Neural cell (in vitro differentiated cells): ENCODE measurements around the gene SLC16A1. TPM values are rescaled to one million over a fixed set of nuclear protein-coding genes. Genes with fewer than 3 reads are reported as not detected.
"Not testable (repeated sequence)": the region's sequence is repeated elsewhere in the genome, so short reads cannot be mapped to it uniquely, and the experiment has no call there.

Experiments used
- H2AFZ ChIP-seq: fragments of 200-600, 300-800 bp; sonication (generic), shearing (Covaris generic); 2 replicates; pipeline ENCODE4 v1.6.0; 2014; ENCODE audit warnings: low read depth, mild to moderate bottlenecking, antibody characterized with exemption, low read length, moderate library complexity
- H3F3A ChIP-seq: fragments of 200-600 bp; shearing (Covaris generic); 2 replicates; pipeline ENCODE4 v1.6.1; 2016; ENCODE audit warnings: mild to moderate bottlenecking, moderate library complexity, mixed read lengths, antibody characterized with exemption, low read length; ENCODE audit not compliant: insufficient read depth, poor library complexity, severe bottlenecking
- H3K27ac ChIP-seq: fragments of 200-600, 300-800 bp; sonication (generic), shearing (Covaris generic); 2 replicates; pipeline ENCODE4 v1.5.1; 2014; ENCODE audit warnings: mild to moderate bottlenecking, low read length, moderate library complexity
- H3K27me3 ChIP-seq: fragments of 300-800, 200-600 bp; sonication (generic), shearing (Covaris generic); 2 replicates; pipeline ENCODE4 v1.6.0; 2014; ENCODE audit warnings: mild to moderate bottlenecking, low read depth, low read length, moderate library complexity; ENCODE audit not compliant: insufficient read depth
- H3K36me3 ChIP-seq: fragments of 300-800, 200-600 bp; sonication (generic), shearing (Covaris generic); 2 replicates; pipeline ENCODE4 v1.5.1; 2014; ENCODE audit warnings: mild to moderate bottlenecking, antibody characterized with exemption, low read length, moderate library complexity; ENCODE audit not compliant: insufficient read depth
- H3K4me2 ChIP-seq: fragments of 300-800, 200-600 bp; sonication (generic), shearing (Covaris generic); 2 replicates; pipeline ENCODE4 v1.6.0; 2014; ENCODE audit warnings: mild to moderate bottlenecking, low read length
- H3K4me3 ChIP-seq: fragments of 300-800, 200-600 bp; sonication (generic), shearing (Covaris generic); 2 replicates; pipeline ENCODE4 v1.5.1; 2014; ENCODE audit warnings: mild to moderate bottlenecking, low read length, moderate library complexity
- H3K79me2 ChIP-seq: fragments of 200-600 bp; shearing (Covaris generic); replicated peaks from 2 replicates; pipeline ENCODE4 v1.6.0; 2014; ENCODE audit warnings: mild to moderate bottlenecking, low read length, moderate library complexity; ENCODE audit not compliant: insufficient read depth
- H3K9ac ChIP-seq: fragments of 300-800, 200-600 bp; sonication (generic), shearing (Covaris generic); 2 replicates; pipeline ENCODE4 v1.6.1; 2016; ENCODE audit warnings: mild to moderate bottlenecking, low read length, mixed read lengths
- H3K9me2 ChIP-seq: fragments of 200-600 bp; shearing (Covaris generic); 2 replicates; pipeline ENCODE4 v1.6.1; 2016; ENCODE audit warnings: mild to moderate bottlenecking, low read length, mixed read lengths; ENCODE audit not compliant: insufficient read depth
- H3K9me3 ChIP-seq: fragments of 200-600, 300-800 bp; sonication (generic), shearing (Covaris generic); 2 replicates; pipeline ENCODE4 v1.6.1; 2016; ENCODE audit warnings: mild to moderate bottlenecking, mixed run types, low read length, moderate library complexity, mixed read lengths
- H4K20me1 ChIP-seq: fragments of 200-600 bp; shearing (Covaris generic); 2 replicates; pipeline ENCODE4 v1.6.1; 2016; ENCODE audit warnings: mild to moderate bottlenecking, mixed run types; ENCODE audit not compliant: insufficient read depth
- EP300 ChIP-seq: fragments of 450-650 bp; conservative IDR thresholded peaks from 2 replicates; pipeline ENCODE4 v1.6.1; 2014; ENCODE audit warnings: antibody characterized with exemption, mild to moderate bottlenecking, moderate library complexity; ENCODE audit not compliant: poor library complexity, severe bottlenecking
- EZH2 ChIP-seq: fragments of 200-600, 300-800 bp; shearing (Covaris generic), sonication (generic); IDR thresholded peaks from 2 replicates; pipeline ENCODE4 v1.6.1; 2014; ENCODE audit warnings: antibody characterized with exemption, low read length, borderline replicate concordance, mild to moderate bottlenecking; ENCODE audit not compliant: insufficient read depth, poor library complexity, severe bottlenecking
- MXI1 ChIP-seq: fragments of 450-650 bp; conservative IDR thresholded peaks from 2 replicates; pipeline ENCODE4 v1.6.1; 2014; ENCODE audit warnings: antibody characterized with exemption, mild to moderate bottlenecking; ENCODE audit not compliant: poor library complexity, severe bottlenecking
- POLR2AphosphoS5 ChIP-seq: IDR thresholded peaks from 2 replicates; pipeline ENCODE4 v1.6.1; 2012
- RAD21 ChIP-seq: fragments of 450-650 bp; conservative IDR thresholded peaks from 2 replicates; pipeline ENCODE4 v1.6.1; 2014; ENCODE audit warnings: antibody characterized with exemption, mild to moderate bottlenecking, moderate library complexity
- SMC3 ChIP-seq: fragments of 450-650 bp; conservative IDR thresholded peaks from 2 replicates; pipeline ENCODE4 v1.6.1; 2014; ENCODE audit warnings: antibody characterized with exemption, mild to moderate bottlenecking, moderate library complexity; ENCODE audit not compliant: poor library complexity
- TAF1 ChIP-seq: IDR thresholded peaks from 2 replicates; pipeline ENCODE4 v1.6.1; 2012; ENCODE audit warnings: low read depth
- polyA plus RNA-seq: library from polyadenylated mRNA; depleted of rRNA; stranded (reverse); fragments of >200 nt; gene quantifications from 2 replicates; pipeline ENCODE4 v1.2.3, GENCODE V29; 2014
- TF ChIP-seq, protein P1 (sequence below): IDR thresholded peaks from 2 replicates; pipeline ENCODE4 v1.6.1; 2012; ENCODE audit warnings: borderline replicate concordance
- TF ChIP-seq, protein P2 (sequence below): fragments of 450-650 bp; IDR thresholded peaks from 2 replicates; pipeline ENCODE4 v1.5.1; 2014; ENCODE audit warnings: antibody characterized with exemption, mild to moderate bottlenecking, moderate library complexity; ENCODE audit not compliant: poor library complexity, severe bottlenecking

SLC16A1 gene
- polyA plus RNA-seq, 1 donor from 2014 or later: 18.6 TPM

DNA sequence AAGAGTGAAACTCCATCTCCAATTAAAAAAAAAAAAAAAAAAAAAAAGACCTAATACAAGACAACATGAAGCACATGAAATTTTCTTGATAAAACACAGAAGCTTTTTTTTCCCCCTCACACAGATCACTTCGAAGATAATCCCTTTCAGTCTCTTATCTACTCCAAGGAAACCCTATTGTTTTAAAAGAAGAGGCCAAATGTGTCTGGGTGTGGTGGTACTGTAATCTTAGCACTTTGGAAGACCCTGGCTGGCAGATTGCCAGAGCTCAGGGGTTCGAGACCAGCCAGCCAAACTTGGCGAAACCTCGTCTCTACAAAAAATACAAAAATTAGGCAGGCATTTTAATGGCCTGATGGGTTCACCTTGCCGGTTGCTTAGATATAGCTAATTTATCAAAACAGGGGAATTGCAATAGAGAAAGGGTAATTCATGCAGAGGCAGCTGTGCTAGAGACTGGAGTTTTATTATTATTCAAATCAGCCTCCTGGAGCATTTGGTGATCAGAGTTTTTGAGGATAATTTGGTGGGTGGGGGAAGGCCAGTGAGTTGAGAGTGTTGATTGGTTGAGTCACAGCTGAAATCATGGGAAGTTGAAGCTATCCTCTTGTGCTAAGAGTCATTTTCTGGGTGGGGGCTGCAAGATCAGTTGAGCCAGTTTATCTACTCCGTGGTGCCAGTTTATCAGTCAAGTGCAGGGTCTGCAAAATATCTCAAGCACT, 62.5 kb downstream of the SLC16A1 start:
- Histone ChIP-seq H3K9me3 (no peaks in the 10 kb centered on the region), H3K4me2 (no peak overlapping the region), H3F3A (no peaks in the 10 kb centered on the region), H3K27ac (no peak overlapping the region), H3K79me2 (no peaks in the 10 kb centered on the region), H2AFZ (no peak overlapping the region), H3K9me2 (no peaks in the 10 kb centered on the region), H3K27me3 (no peaks in the 10 kb centered on the region), H3K36me3 (no peaks in the 10 kb centered on the region), H4K20me1 (no peaks in the 10 kb centered on the region), H3K4me3 (no peak overlapping the region), H3K9ac (no peak overlapping the region)
- TF ChIP-seq RAD21 (no peak), EZH2 (no peak), POLR2AphosphoS5 (no peak), SMC3 (no peak), EP300 (no peak), MXI1 (no peak), TAF1 (no peak)
- TF ChIP-seq, protein P1, sequence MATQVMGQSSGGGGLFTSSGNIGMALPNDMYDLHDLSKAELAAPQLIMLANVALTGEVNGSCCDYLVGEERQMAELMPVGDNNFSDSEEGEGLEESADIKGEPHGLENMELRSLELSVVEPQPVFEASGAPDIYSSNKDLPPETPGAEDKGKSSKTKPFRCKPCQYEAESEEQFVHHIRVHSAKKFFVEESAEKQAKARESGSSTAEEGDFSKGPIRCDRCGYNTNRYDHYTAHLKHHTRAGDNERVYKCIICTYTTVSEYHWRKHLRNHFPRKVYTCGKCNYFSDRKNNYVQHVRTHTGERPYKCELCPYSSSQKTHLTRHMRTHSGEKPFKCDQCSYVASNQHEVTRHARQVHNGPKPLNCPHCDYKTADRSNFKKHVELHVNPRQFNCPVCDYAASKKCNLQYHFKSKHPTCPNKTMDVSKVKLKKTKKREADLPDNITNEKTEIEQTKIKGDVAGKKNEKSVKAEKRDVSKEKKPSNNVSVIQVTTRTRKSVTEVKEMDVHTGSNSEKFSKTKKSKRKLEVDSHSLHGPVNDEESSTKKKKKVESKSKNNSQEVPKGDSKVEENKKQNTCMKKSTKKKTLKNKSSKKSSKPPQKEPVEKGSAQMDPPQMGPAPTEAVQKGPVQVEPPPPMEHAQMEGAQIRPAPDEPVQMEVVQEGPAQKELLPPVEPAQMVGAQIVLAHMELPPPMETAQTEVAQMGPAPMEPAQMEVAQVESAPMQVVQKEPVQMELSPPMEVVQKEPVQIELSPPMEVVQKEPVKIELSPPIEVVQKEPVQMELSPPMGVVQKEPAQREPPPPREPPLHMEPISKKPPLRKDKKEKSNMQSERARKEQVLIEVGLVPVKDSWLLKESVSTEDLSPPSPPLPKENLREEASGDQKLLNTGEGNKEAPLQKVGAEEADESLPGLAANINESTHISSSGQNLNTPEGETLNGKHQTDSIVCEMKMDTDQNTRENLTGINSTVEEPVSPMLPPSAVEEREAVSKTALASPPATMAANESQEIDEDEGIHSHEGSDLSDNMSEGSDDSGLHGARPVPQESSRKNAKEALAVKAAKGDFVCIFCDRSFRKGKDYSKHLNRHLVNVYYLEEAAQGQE: no peak
- TF ChIP-seq, protein P2, sequence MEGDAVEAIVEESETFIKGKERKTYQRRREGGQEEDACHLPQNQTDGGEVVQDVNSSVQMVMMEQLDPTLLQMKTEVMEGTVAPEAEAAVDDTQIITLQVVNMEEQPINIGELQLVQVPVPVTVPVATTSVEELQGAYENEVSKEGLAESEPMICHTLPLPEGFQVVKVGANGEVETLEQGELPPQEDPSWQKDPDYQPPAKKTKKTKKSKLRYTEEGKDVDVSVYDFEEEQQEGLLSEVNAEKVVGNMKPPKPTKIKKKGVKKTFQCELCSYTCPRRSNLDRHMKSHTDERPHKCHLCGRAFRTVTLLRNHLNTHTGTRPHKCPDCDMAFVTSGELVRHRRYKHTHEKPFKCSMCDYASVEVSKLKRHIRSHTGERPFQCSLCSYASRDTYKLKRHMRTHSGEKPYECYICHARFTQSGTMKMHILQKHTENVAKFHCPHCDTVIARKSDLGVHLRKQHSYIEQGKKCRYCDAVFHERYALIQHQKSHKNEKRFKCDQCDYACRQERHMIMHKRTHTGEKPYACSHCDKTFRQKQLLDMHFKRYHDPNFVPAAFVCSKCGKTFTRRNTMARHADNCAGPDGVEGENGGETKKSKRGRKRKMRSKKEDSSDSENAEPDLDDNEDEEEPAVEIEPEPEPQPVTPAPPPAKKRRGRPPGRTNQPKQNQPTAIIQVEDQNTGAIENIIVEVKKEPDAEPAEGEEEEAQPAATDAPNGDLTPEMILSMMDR: no peak

DNA sequence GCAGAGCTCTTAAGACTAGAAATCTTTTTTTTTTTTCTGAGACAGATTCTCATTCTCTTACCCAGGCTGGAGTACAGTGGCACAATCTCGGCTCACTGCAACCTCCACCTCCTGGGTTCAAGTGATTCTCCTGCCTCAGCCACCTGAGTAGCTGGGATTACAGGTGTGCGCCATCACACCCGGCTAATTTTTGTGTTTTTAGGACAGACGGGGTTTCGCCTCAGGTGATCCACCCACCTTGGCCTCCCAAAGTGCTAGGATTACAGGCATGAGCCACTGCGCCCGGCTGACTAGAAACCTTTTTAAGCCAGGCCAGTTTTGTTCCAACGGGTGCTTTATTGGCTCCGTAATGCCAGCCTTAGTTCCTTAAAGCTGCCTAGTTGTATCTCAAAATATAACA, 66.1 kb downstream of the SLC16A1 start:
- H3K27ac ChIP-seq, H3K4me2 ChIP-seq, H3K4me3 ChIP-seq, H4K20me1 ChIP-seq, H3K9me3 ChIP-seq, H3K9ac ChIP-seq, H3K27me3 ChIP-seq, H3K79me2 ChIP-seq, H2AFZ ChIP-seq, H3F3A ChIP-seq, H3K36me3 ChIP-seq, H3K9me2 ChIP-seq: not testable (repeated sequence)
